LNCaP clone FGC (cell line): Measurements from ENCODE around the gene ST3GAL6.

ENCODE experiments used
- DNase-seq: peaks from one replicate; pipeline ENCODE4 v3.0.0-alpha.2; 2011; ENCODE audit warnings: low read depth
- H3K4me3 ChIP-seq: 2 replicates; pipeline ENCODE4 v1.5.1; 2011; ENCODE audit warnings: mild to moderate bottlenecking, low read depth, low read length, control low read depth
- TF ChIP-seq, protein P1 (sequence below): IDR thresholded peaks from 2 replicates; pipeline ENCODE4 v1.5.1; 2012; ENCODE audit warnings: mild to moderate bottlenecking; ENCODE audit not compliant: control insufficient read depth, insufficient read depth; ENCODE audit errors: extremely low read depth

ST3GAL6 gene

DNA sequence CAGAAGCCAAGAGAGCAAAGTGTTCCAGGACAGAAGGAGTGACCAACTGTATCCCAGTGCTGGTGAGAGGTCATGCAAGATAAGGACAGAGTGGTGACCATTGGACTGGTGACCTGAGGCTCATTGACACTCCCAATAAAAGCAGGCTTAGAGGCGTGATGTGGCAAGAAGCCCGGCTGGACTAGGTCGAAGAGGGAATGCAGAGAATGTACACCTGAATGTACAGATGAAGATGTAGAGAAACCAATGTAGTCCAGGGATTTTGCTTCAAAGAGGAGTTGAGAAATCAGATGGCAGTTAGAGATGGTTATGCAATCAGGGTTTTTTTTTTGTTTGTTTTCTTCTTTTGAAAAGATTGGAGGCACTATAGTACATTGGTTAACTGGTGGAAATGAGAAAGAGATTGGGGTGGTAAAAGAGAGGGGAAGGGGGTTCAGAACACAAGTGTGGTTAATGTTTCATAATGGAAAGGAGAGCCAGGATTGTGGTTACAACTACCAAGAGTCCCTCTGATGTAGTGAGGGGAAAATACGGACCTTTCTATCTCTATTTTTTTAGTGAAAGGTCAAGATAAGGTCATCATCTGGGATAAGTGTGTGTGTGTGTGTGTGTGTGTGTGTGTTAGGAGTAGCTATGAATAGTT, 23.3 kb downstream of the ST3GAL6 start:
- DNase-seq = no peak
- no peak overlapping the region for H3K4me3 ChIP-seq
- TF ChIP-seq, protein P1, sequence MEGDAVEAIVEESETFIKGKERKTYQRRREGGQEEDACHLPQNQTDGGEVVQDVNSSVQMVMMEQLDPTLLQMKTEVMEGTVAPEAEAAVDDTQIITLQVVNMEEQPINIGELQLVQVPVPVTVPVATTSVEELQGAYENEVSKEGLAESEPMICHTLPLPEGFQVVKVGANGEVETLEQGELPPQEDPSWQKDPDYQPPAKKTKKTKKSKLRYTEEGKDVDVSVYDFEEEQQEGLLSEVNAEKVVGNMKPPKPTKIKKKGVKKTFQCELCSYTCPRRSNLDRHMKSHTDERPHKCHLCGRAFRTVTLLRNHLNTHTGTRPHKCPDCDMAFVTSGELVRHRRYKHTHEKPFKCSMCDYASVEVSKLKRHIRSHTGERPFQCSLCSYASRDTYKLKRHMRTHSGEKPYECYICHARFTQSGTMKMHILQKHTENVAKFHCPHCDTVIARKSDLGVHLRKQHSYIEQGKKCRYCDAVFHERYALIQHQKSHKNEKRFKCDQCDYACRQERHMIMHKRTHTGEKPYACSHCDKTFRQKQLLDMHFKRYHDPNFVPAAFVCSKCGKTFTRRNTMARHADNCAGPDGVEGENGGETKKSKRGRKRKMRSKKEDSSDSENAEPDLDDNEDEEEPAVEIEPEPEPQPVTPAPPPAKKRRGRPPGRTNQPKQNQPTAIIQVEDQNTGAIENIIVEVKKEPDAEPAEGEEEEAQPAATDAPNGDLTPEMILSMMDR = no peak

DNA sequence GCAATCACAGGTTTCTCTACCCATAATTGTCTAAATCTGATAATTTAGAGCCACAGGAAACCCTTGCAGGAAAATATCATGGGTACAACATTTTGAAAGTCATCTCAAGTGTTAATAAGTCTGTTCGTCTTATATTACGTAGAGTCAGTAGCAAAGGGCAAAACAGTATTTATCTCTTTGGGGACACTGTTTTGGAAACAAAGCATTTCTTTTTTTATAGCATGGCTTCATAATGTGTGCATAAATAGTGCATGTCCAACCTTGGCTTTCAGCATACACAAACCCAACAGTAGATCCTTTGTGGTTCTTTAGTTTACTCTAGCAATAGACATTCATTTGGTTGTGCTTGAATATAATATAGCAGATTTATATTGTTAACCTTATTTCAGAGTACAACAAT, 24.0 kb downstream of the ST3GAL6 start:
- no peak for DNase-seq
- TF ChIP-seq, protein P1 = no peak
- H3K4me3 ChIP-seq = no peak overlapping the region

DNA sequence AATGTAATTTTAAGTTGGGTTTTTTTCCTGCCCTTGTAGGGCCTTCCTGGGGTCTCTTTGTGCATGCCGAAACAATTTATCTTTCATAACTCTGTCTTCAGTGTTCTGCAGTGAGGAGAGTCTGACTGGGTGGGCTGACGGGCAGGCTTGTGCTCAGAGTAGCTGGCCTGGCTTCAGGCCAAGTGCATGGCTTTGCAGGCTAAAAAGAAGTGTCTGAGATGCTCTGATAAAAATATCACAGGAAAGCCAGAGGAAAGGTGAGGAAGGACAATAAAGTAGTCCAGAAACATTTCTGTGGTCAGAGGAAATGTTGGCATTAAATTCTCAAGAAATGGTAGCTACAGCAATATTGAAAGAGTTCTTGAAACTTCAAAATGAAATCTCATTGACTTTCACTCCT, 25.5 kb downstream of the ST3GAL6 start:
- TF ChIP-seq, protein P1 = no peak
- DNase-seq = no peak
- no peak overlapping the region for H3K4me3 ChIP-seq

DNA sequence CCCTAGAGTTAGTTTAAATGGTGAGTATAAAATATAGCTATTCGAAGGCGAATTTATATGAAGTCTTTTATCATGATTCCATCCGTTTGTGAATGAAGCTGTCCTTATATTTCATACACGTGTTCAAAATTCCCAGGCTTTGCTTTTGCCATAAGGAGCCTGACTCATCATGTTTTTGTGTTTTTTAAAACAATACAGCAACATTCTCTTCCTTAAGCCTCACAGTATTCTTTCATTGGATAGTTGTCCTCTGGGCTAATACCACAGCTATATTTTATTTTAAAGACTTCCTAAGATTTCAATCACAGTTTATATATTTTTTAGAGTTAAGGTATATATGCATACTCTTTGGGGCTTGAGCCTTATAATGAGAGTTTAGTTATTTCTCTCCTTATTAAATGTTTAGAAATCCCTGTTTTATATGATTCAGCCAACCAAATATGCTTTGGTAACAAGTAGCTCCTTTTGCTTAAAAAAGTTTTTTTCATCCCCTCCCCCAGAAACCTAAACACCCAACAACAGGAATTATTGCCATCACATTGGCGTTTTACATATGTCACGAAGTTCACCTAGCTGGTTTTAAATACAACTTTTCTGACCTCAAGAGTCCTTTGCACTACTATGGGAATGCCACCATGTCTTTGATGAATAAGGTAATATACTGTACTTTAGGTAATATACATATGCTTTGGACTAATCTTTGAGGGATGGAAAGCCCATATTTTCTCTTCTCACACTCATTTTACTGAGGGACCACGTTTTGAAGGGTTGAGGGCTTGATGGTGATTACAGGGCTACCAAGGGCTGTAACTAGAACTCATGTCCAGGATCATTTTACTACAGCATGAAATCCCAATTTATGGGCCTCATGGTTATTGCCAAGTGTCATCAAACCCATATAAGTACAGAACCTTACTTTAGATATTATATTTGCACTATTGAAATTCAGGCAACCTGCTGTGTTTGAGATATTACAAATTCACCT, 28.5 kb downstream of the ST3GAL6 start:
- no peak for DNase-seq
- TF ChIP-seq, protein P1 = no peak
- H3K4me3 ChIP-seq = no peak overlapping the region

DNA sequence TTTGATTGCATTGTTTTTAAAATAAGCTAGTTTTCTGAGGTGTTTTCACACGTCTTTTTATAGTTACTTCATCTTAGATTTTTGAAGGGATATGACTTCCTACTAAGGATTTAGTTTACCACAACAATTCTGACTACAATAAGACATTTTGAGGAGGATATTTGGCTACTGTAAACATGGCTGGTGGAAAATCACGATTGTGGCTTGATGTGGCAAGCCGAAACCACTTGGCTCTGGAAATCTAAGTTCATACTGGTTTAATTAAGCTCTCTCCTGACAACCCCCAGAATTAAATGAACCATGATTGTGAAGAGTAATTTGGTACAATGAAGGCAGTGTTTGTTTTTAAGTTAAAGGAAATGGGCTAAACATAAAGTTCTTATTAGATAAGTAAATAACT, 30.8 kb downstream of the ST3GAL6 start:
- DNase-seq = no peak
- no peak overlapping the region for H3K4me3 ChIP-seq
- TF ChIP-seq, protein P1 = no peak

DNA sequence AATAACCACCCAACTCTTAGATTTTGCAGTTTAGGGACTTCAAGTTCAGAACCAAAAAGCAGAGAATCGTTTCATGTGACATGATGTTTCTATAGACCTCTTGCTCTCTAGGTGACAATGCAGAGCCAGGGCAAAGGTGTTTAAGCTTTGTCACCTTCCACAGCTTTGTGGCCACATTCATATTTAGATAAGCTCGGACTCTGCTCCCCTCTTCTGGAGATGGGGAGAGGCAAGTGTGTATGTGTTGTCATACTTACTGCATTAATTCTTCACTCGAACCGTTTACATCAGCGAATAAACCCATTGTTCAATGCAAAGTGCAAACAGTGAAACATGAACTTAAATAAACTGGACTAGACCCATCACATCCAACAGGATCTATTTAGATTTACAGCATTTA, 33.2 kb downstream of the ST3GAL6 start:
- DNase-seq = no peak
- no peak overlapping the region for H3K4me3 ChIP-seq
- TF ChIP-seq, protein P1 = no peak

DNA sequence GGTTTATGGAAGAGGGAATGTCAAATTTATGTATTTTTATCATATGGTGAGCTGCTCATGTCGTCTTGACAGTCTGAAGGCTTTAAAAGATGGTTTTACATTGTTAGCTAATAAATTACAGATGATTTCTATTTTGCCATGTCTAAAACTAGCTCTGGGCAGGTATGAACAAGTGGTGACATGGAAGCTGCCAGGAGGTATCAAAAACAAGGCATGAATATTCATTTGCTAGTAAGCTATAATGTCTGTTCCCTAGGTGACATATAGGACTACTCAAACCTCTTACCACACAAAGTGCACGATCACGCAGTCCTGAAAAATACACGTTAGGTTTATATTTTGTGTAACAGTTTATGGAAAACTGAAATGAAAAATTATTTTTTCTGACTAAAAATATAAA, 34.8 kb downstream of the ST3GAL6 start:
- TF ChIP-seq, protein P1 = no peak
- DNase-seq = no peak

More for the DNA sequence above, 34.8 kb downstream of the ST3GAL6 start:
- no peak overlapping the region for H3K4me3 ChIP-seq
